Endodermal cell (in vitro differentiated cells): ENCODE results near the gene IAPP. TPM values are rescaled to one million over a fixed set of nuclear protein-coding genes. Genes with fewer than 3 reads are reported as not detected.

Experiments used
- DNase-seq: peaks from one replicate; pipeline ENCODE4 v3.0.0-alpha.2; 2017
- H3K27ac ChIP-seq: 2 replicates; pipeline ENCODE4 v1.5.1; 2013; ENCODE audit warnings: mild to moderate bottlenecking, low read depth, low read length, moderate library complexity
- H3K27me3 ChIP-seq: 2 replicates; pipeline ENCODE4 v1.6.1; 2013; ENCODE audit warnings: mild to moderate bottlenecking, low read length, moderate library complexity; ENCODE audit not compliant: insufficient read depth, control insufficient read depth, poor library complexity, severe bottlenecking
- H3K36me3 ChIP-seq: 2 replicates; pipeline ENCODE4 v1.7.0; 2013; ENCODE audit warnings: mild to moderate bottlenecking, low read length, moderate library complexity; ENCODE audit not compliant: control insufficient read depth, insufficient read depth
- H3K4me1 ChIP-seq: one replicate; pipeline ENCODE4 v1.7.0; 2013; ENCODE audit warnings: low read length; ENCODE audit not compliant: control insufficient read depth, insufficient read depth
- H3K4me3 ChIP-seq: 2 replicates; pipeline ENCODE4 v1.5.1; 2013; ENCODE audit warnings: mild to moderate bottlenecking, low read length, moderate library complexity
- H3K9ac ChIP-seq: 2 replicates; pipeline ENCODE4 v1.6.1; 2013; ENCODE audit warnings: mild to moderate bottlenecking, low read length, moderate library complexity; ENCODE audit not compliant: poor library complexity, severe bottlenecking; ENCODE audit errors: extremely low read depth
- H3K9me3 ChIP-seq: 2 replicates; pipeline ENCODE4 v1.6.1; 2013; ENCODE audit warnings: mild to moderate bottlenecking, low read length, moderate library complexity; ENCODE audit not compliant: control insufficient read depth
- H3K27ac Mint-ChIP-seq: 2 replicates; pipeline ENCODE4 v1.8.0; 2020; ENCODE audit warnings: mixed read lengths
- H3K27me3 Mint-ChIP-seq: 2 replicates; pipeline ENCODE4 v1.8.0; 2021; ENCODE audit warnings: mild to moderate bottlenecking, mixed read lengths; ENCODE audit not compliant: insufficient read depth
- H3K36me3 Mint-ChIP-seq: 2 replicates; pipeline ENCODE4 v1.8.0; 2020; ENCODE audit warnings: low read depth, mixed read lengths
- H3K4me1 Mint-ChIP-seq: 2 replicates; pipeline ENCODE4 v1.8.0; 2020; ENCODE audit warnings: mixed read lengths
- H3K4me3 Mint-ChIP-seq: 2 replicates; pipeline ENCODE4 v1.8.0; 2020; ENCODE audit warnings: mild to moderate bottlenecking, moderate library complexity, mixed read lengths
- H3K9me3 Mint-ChIP-seq: 2 replicates; pipeline ENCODE4 v1.8.0; 2020; ENCODE audit warnings: mild to moderate bottlenecking, mixed read lengths
- WGBS, 2 experiments: methylation state at CpG; one replicate each; pipeline versions ENCODE4 v1.1.5 to v1.1.7; 2013; ENCODE audit warnings: missing lambda C conversion rate in 2 of 2, mixed read lengths in 1 of 2; ENCODE audit not compliant: insufficient coverage in 1 of 2, insufficient read length in 1 of 2; 5-methylcytosine and 5-hydroxymethylcytosine counted together
- total RNA-seq, 2 donors: library from RNA; stranded (reverse); fragmentation: NEBNext Ultra II Directional in 1 of 2; extraction: Animal tissue kit (Norgen Biotek cat#: 25700) in 1 of 2; gene quantifications; 2 replicates in 1 of 2; 3 replicates in 1 of 2; pipeline ENCODE4 v1.2.1, GENCODE V29; 2021
- TF ChIP-seq, protein P1 (sequence below): fragments of 200-600 bp; sonication (generic); conservative IDR thresholded peaks from 2 replicates; pipeline ENCODE4 v1.5.0; 2021; ENCODE audit warnings: antibody characterized with exemption, mild to moderate bottlenecking

The IAPP gene
- total RNA-seq, 2 donors from 2014 or later = not detected

DNA sequence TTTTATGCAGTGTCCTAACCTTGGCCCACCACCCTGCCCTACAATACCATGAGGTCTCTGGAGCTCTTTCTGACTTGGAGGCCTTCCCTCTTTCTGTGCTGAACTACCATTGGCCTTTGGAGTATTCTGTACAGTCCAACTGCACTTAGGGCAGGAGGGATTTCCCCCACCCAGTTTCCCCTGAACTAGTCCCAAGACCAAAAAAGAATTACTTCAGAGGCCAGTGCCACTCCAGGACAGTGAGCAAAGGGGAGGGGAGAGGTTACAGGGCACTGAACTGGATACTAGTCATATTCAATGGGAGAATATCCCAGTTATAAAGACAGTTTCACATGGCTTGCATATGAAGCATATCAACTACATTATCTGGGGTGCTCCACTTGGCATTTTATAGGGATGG, 44.1 kb upstream of the IAPP start:
- no peak overlapping the region for H3K27ac ChIP-seq
- Mint-ChIP-seq H3K36me3 (peaks cover 74% of the 10 kb centered on the region), H3K4me3 (no peak overlapping the region), H3K27me3 (no peaks in the 10 kb centered on the region), H3K27ac (no peak overlapping the region), H3K4me1 (peaks cover 2% of the 10 kb centered on the region), H3K9me3 (peaks cover 89% of the 10 kb centered on the region)
- H3K27me3 ChIP-seq = no peaks in the 10 kb centered on the region
- no peaks in the 10 kb centered on the region for H3K36me3 ChIP-seq
- H3K9ac ChIP-seq = no peak overlapping the region
- H3K9me3 ChIP-seq = peaks cover 78% of the 10 kb centered on the region
- TF ChIP-seq, protein P1, sequence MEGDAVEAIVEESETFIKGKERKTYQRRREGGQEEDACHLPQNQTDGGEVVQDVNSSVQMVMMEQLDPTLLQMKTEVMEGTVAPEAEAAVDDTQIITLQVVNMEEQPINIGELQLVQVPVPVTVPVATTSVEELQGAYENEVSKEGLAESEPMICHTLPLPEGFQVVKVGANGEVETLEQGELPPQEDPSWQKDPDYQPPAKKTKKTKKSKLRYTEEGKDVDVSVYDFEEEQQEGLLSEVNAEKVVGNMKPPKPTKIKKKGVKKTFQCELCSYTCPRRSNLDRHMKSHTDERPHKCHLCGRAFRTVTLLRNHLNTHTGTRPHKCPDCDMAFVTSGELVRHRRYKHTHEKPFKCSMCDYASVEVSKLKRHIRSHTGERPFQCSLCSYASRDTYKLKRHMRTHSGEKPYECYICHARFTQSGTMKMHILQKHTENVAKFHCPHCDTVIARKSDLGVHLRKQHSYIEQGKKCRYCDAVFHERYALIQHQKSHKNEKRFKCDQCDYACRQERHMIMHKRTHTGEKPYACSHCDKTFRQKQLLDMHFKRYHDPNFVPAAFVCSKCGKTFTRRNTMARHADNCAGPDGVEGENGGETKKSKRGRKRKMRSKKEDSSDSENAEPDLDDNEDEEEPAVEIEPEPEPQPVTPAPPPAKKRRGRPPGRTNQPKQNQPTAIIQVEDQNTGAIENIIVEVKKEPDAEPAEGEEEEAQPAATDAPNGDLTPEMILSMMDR = no peak
- H3K4me3 ChIP-seq = no peak overlapping the region
- DNase-seq = no peak
- no peaks in the 10 kb centered on the region for H3K4me1 ChIP-seq

DNA sequence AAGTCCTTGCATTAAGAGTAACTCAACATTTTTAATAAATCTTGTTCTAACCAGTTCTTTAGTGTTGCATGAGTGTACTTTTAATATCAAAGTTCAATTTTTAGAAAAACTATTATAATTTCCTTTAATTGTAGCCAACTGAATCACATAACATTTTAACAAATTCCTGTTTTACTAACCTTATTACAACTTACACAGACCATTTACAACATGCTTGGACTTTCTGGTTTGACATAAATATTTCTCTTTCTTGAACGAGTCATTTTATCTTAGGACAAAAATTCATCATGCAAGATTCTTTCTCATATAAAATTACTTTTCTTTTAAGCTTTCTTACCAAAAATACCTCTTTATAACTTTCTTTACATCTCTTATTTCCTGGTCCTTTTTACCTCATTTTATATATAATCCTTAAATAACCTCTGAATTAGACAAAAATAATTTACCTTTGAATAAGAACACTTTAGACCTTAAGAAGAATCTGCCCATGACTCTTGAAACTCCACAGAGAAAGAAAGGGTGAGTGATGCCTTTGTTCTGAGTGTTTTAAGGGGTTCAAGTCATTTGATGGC, 41.9 kb upstream of the IAPP start:
- no peaks in the 10 kb centered on the region for H3K27me3 Mint-ChIP-seq

DNA sequence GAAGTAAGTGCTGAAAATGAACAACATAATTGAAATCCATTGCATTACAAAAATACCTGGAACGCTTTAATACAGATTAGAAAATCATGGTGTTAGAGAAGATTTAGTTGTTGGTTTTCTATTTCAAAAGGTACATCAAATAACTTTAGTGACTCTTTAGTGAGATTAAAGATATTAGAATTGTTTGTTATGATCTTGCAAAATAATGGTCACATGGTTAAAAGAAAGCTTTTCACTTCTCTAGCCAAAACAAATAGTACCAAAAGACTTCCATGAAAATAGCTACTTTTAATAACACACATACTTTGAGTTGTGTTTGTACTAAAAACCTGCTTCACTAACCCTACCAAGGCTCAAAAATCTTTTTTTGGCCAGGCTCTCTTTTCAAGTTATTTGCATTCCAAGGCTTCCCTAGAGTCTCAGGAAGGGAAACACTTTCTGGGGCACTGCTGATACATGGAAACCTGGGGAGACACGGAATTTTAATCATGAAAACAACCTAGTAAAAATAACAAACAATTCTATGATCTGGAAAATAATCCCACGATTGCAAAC, 37.9 kb upstream of the IAPP start, which contains the start of gene SLCO1A2:
SLCO1A2 (minus strand) TSS at position 147 of the 555 bp plus-strand sequence. CDS start 270 bp downstream, outside the sequence.
- no peaks in the 10 kb centered on the region for H3K36me3 ChIP-seq
- TF ChIP-seq, protein P1 = no peak
- H3K36me3 Mint-ChIP-seq = peaks cover 44% of the 10 kb centered on the region

More for the DNA sequence above, 41.9 kb upstream of the IAPP start:
- Mint-ChIP-seq H3K36me3 (peaks cover 80% of the 10 kb centered on the region), H3K9me3 (peaks cover 89% of the 10 kb centered on the region), H3K27ac (no peak overlapping the region), H3K4me1 (no peaks in the 10 kb centered on the region), H3K4me3 (no peak overlapping the region)
- H3K4me3 ChIP-seq = no peak overlapping the region
- no peaks in the 10 kb centered on the region for H3K4me1 ChIP-seq
- no peak overlapping the region for H3K9ac ChIP-seq
- no peaks in the 10 kb centered on the region for H3K27me3 ChIP-seq
- H3K9me3 ChIP-seq = peaks cover 86% of the 10 kb centered on the region
- no peak for DNase-seq
- H3K36me3 ChIP-seq = no peaks in the 10 kb centered on the region
- TF ChIP-seq, protein P1 = no peak
- no peak overlapping the region for H3K27ac ChIP-seq
- WGBS, 2 experiments = 80 to 81% methylated on average over 1 of the region's 1 CpG

More for the DNA sequence above, 37.9 kb upstream of the IAPP start, which contains the start of gene SLCO1A2:
- Histone ChIP-seq H3K4me3 (no peak within 1 kb of the TSS), H3K27ac (no peak within 1 kb of the TSS), H3K4me1 (peaks cover 3% of the 10 kb centered on the region), H3K27me3 (no peaks in the 10 kb centered on the region), H3K9ac (no peak within 1 kb of the TSS), H3K9me3 (peaks cover 47% of the 10 kb centered on the region)
- peaks cover 51% of the 10 kb centered on the region for H3K9me3 Mint-ChIP-seq
- WGBS, 2 experiments = 80 to 94% methylated on average over 1 to 2 of the region's 3 CpGs
- DNase-seq = no peak
- peaks cover 8% of the 10 kb centered on the region for H3K4me1 Mint-ChIP-seq
- no peak within 1 kb of the TSS for H3K27ac Mint-ChIP-seq
- no peak within 1 kb of the TSS for H3K4me3 Mint-ChIP-seq
- no peaks in the 10 kb centered on the region for H3K27me3 Mint-ChIP-seq
